Measurements from ENCODE around the gene RTL10. TPM values are rescaled to one million over a fixed set of nuclear protein-coding genes. Genes with fewer than 3 reads are reported as not detected.

The RTL10 gene
- total RNA-seq, 1 experiment from 2014 or later, result 24.4 TPM

- no peak overlapping the region for H3K14ac ChIP-seq (ENCODE audit: insufficient read depth, low read length)
- H3K56ac ChIP-seq (ENCODE audit: insufficient read length, low read depth, low read length), result no peak overlapping the region
- DNase-seq, result no peak
- no peak for TF ChIP-seq CTCF (conservative IDR thresholded peaks at IDR 0.05)
- no peaks in the 10 kb centered on the region for H3K23me2 ChIP-seq (ENCODE audit: insufficient read length, low read depth, low read length, poor library complexity, severe bottlenecking)
- no peak overlapping the region for H2BK120ac ChIP-seq (ENCODE audit: low read depth, low read length, poor library complexity, severe bottlenecking)
- no peak overlapping the region for H2BK15ac ChIP-seq (ENCODE audit: low read depth, low read length)
- no peak overlapping the region for H2BK12ac ChIP-seq (ENCODE audit: insufficient read length, low read depth, low read length)
- no peak overlapping the region for H3K9ac ChIP-seq (ENCODE audit: extremely low read depth, insufficient read length, low read length)
- no peak overlapping the region for H2AFZ ChIP-seq (ENCODE audit: low read length)
- no peak overlapping the region for H3T11ph ChIP-seq (ENCODE audit: low read length)
- H4K5ac ChIP-seq (ENCODE audit: insufficient read length, low read depth, low read length), result no peak overlapping the region
- H3K9me3 ChIP-seq (ENCODE audit: control insufficient read depth, low read depth, low read length), result no peaks in the 10 kb centered on the region
- no peaks in the 10 kb centered on the region for H3K27me3 Mint-ChIP-seq (ENCODE audit: low read depth)
- H4K20me1 ChIP-seq (ENCODE audit: control insufficient read depth, insufficient read depth, insufficient read length), result no peaks in the 10 kb centered on the region
- no peaks in the 10 kb centered on the region for H3K79me2 ChIP-seq (ENCODE audit: insufficient read depth, low read length)
- WGBS (ENCODE audit: extremely low coverage, insufficient read length, low lambda C conversion rate), result no CpG with 5 or more reads among the region's 11 CpGs
- no peaks in the 10 kb centered on the region for H3K27me3 ChIP-seq (ENCODE audit: insufficient read depth, low read length)
- H3K79me1 ChIP-seq (ENCODE audit: insufficient read depth, low read depth, low read length, poor library complexity, severe bottlenecking), result no peaks in the 10 kb centered on the region
- H3K18ac ChIP-seq (ENCODE audit: insufficient read length, low read depth, low read length), result no peak overlapping the region
- no peak overlapping the region for H2BK20ac ChIP-seq (ENCODE audit: low read depth, low read length, poor library complexity, severe bottlenecking)
- H3K36me3 Mint-ChIP-seq (ENCODE audit: insufficient read depth in 1 of 3, low read depth in 3 of 3), result peaks cover 0 to 13% (median 0%) of the 10 kb centered on the region in 3 experiments; a peak in 3 of 7 replicates
- peaks cover 0 to 7% of the 10 kb centered on the region in 2 experiments; a peak in 1 of 4 replicates for H3K4me1 Mint-ChIP-seq
- H3K4ac ChIP-seq (ENCODE audit: low read depth, low read length), result no peak overlapping the region
- no peak overlapping the region for H3K27ac ChIP-seq (ENCODE audit: insufficient read length, low read depth, low read length)
- H3K9me3 Mint-ChIP-seq, result no peaks in the 10 kb centered on the region
- H3K4me1 ChIP-seq (ENCODE audit: insufficient read depth, low read length), result no peaks in the 10 kb centered on the region
- H3K23ac ChIP-seq (ENCODE audit: insufficient read length, low read depth, low read length), result no peak overlapping the region
- H4K91ac ChIP-seq (ENCODE audit: insufficient read length, low read depth, low read length), result no peak overlapping the region
- H2BK5ac ChIP-seq (ENCODE audit: insufficient read length, low read length), result no peak overlapping the region
- no peak overlapping the region for H2AK5ac ChIP-seq (ENCODE audit: insufficient read length, low read length)
- H3K27ac Mint-ChIP-seq, result no peak overlapping the region
- no peak overlapping the region for H3K4me3 Mint-ChIP-seq
- no peak overlapping the region for H4K8ac ChIP-seq (replicated peaks; ENCODE audit: insufficient read length, low read depth, low read length)
- no peak overlapping the region for H3K4me2 ChIP-seq (ENCODE audit: insufficient read depth, insufficient read length, low read length)
These were observed 41.8 kb downstream of the RTL10 start for GRCh38 chr22:19812910-19813309.

Data from H9 (cell line).